Keratinocyte (primary cell): Measurements from ENCODE around the gene IFT22.

Experiments
- CTCF ChIP-seq, 3 experiments: IDR thresholded peaks in 1 of 3; conservative IDR thresholded peaks in 1 of 3; optimal IDR thresholded peaks in 1 of 3; 2 replicates in 2 of 3; 3 replicates in 1 of 3; pipeline versions ENCODE3 to v1.5.1; 2011; ENCODE audit warnings: low read length in 3 of 3, mild to moderate bottlenecking in 3 of 3, moderate library complexity in 2 of 3, control low read depth in 1 of 3, inconsistent platforms in 1 of 3; ENCODE audit not compliant: insufficient read depth in 2 of 3; ENCODE audit errors: extremely low read depth in 1 of 3
- EZH2 ChIP-seq: IDR thresholded peaks from one replicate; pipeline ENCODE4 v1.6.1; 2012; ENCODE audit warnings: inconsistent platforms, mild to moderate bottlenecking, low read length, moderate library complexity

- no peak for TF ChIP-seq EZH2
- TF ChIP-seq CTCF (optimal IDR thresholded peaks at IDR 0.05 in 1 of 3, IDR thresholded peaks at IDR 0.05 in 1 of 3, conservative IDR thresholded peaks at IDR 0.05 in 1 of 3; ENCODE audit: extremely low read depth in 1 of 3, insufficient read depth in 2 of 3, low read length in 3 of 3): no peak
These were observed 2.2 kb downstream of the IFT22 start for GRCh38 chr7:101319401-101319800.
